Amniotic stem cell (primary cell): ENCODE results near the gene OTUB1.
"Not testable (repeated sequence)": the region's sequence is repeated elsewhere in the genome, so short reads cannot be mapped to it uniquely, and the experiment has no call there.

Experiments
- DNase-seq: peaks from one replicate; lab custom pipeline; 2025; lab: John Stamatoyannopoulos, UW

OTUB1 gene, protein sequence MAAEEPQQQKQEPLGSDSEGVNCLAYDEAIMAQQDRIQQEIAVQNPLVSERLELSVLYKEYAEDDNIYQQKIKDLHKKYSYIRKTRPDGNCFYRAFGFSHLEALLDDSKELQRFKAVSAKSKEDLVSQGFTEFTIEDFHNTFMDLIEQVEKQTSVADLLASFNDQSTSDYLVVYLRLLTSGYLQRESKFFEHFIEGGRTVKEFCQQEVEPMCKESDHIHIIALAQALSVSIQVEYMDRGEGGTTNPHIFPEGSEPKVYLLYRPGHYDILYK

DNA sequence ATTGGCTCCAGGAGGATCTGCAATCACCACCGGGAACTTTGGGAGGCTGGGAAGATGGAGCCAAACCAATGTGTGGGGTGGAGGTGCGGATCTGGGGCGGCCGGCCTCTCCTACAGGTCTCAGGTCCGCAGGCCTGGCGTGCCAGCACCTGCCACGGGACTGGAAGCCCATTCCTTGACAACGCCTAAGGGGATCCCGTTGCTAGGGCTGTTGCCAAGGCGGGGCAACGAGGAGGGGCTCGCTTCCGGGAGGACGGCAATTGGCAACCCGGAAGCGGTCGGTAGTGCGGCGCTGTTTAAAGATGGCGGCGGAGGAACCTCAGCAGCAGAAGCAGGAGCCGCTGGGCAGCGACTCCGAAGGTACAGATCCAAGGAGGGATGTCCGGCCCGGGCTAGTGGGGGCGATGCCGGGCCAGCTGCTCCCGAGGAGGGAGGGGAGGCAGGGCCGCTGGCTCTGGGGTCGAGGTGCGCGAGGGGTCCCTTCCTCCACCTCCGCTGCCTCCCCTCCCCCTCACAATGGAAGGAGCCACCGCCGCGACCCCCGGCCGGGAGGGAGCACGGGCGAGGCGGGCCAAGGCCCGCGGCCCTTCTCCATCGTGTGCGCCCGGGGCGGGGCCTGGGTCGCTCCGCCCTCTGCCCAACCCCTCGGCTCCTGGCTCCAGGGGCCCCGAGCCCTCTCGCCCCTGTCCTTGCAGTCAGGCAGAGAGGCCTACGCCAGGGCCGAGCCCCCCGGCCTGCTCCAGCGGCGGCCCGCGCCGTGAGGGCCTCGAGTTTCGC is at the start of gene OTUB1:
TSS of gene OTUB1 (plus strand) at position 283 of the 776 bp plus-strand sequence. CDS start at position 302, 19 bp downstream.
- peak; percentile 93 for DNase-seq

DNA sequence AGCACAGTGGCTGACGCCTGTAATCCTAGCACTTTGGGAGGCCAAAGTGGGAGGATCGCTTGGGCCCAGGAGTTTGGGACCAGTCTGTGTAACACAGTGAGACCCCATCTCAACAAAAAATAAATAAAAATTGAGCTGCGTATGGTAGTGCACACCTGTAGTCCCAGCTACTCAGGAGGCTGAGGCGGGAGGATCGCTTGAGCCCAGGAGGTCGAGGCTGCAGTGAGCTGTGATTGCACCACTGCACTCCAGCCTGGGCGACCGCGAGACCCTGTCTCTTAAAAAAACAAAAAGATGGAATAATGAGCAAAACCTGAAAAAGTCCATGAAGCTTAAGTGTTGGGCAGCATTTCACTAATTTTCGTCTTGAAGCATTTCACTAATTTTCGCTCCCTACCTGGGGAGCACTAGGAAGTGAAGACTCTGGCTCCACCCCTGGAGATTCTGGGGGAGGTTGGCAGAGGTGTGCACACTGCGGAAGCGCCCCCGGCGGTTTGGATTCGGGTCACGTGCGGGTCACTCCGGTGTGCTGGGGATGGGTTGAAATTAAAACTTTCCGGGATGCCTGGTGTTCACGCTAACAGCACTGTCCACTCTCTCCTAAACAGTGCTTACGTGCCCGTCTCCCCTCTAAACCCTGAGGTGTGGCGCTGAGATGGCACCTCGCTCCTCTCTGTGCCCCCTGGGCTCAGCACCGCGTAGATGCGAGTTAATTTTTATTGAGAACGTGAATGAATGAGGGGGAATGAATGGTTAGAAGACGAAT is 48.3 kb upstream of the OTUB1 start:
- no peak for DNase-seq

DNA sequence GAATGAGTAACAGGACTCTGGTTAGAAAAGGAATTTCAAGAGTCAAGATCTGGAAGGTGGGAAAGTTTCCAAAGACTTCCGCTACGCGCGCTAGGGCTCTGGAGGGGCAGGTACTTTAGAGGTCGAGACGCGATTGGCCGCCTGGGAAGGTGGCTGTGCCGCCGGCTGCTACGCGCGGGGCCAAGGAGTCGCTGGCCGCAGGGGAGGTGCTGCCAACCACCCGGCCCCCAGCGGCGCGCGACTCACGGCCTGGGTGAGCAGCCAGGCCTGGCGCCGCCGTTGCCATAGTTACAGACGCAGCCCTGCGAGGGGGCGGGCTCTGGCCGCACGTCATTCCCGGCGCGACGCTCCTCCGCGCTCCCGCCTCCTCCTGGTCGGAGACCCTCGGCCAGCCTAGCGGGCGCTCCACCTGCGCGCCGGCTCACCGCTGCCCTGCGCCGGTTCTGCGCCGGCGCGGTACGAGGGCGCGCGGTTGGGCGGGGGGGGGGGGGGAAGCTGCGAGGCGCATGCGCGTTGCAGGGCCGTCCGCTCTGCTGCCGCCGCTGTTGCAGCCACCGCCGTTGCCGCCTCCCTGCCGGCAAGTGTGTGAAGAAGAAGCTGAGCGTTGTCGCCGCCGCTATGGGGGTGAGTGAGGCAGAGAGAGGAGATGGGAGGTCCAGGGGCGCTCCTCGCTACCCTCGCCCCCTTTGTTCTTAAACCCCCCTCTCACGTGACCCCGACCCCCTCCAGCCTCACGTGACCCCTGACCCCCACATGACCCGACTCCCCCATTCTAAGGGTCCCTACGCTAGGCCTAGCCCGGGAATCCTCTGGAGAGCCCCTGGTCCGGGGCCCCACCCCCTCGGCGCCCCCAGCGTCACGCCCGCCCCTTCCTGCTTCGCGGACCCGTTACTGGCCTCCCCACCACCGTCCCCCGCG is 47.5 kb upstream of the OTUB1 start, which contains the start of gene NAA40:
TSS of gene NAA40 (plus strand) at position 524 of the 918 bp plus-strand sequence. CDS start at position 619, 95 bp downstream.
- DNase-seq = peak; percentile 77

DNA sequence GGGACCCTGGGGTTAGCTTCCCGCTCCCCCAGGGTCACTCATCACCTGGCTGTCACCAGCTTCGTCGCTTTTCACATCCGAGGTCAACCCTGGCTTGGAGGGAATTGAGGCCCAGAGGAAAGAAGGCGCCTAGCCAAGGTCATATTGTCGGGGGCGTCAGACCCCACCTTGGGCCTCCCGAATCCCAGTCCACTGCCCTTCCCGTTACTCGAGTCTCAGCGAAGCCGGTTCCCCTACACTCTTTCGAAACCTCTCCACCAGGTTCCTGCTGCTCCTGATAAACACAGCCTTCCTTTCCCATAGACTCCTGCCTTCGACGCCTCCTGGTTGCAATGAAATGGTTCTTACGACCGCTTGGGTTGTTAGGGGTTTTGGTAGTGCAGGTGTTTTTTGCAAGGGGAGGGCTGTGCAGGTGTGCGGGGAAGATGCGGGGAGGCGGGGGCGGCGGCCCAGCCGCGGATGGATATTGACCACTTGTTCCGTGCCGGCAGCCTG is 46.8 kb upstream of the OTUB1 start:
- DNase-seq = no peak

DNA sequence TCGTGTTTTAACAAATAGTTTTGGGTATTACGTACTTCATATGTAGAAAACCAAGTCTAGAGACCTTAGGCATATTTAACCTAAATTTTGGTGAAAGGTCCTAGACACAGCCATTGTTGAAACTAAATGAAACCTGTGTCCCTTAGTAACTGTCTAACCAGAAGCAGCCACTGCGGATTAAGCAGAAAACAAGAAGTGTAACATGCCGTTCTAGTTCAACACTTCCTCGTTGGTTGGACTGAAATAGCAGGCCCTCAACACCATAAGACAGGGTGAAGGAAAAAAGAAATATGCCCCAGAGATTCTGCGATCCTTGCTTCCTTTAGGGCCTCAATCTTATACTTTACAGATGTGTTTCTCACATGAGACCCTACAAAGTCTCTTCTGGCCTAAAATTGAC is 45.5 kb upstream of the OTUB1 start:
- no peak for DNase-seq

DNA sequence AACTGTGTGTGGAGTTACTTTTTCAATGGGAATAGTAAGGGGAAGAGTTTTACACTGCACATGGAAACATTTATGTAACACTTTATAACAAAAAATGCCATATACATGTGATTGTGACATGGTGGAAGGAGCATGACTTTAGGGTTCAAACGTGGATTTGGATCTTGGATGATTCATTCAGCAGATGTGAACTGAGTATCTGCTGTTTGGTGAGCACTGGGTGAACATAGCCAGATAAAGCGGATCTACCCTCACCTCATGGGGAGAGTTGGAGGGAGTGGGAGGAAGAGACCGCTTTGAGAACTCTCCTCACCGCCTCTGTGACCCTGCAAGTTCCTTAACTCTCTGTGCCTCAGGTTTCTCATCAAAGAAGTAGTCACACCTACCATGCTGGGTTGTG is 44.3 kb upstream of the OTUB1 start:
- DNase-seq = no peak

DNA sequence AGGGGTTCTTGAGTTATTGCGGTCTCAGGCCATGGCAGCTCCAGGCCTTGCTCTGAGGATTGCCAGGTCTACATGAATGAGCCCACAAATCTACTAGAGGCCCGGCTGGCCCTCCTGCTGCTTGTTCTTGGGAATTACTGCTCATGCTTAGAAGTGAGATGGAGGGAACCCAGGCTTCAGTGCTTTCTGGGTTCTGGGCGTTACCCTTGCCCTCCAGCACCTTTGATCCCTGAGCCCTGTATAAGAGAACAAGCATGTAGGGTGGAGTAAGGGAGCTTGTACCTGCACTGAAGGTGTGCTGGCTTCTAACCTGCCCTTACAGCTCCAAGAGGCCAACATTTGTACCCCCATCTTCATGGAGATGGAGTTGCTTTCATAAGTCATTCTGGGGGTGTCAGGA is 43.4 kb upstream of the OTUB1 start:
- no peak for DNase-seq

DNA sequence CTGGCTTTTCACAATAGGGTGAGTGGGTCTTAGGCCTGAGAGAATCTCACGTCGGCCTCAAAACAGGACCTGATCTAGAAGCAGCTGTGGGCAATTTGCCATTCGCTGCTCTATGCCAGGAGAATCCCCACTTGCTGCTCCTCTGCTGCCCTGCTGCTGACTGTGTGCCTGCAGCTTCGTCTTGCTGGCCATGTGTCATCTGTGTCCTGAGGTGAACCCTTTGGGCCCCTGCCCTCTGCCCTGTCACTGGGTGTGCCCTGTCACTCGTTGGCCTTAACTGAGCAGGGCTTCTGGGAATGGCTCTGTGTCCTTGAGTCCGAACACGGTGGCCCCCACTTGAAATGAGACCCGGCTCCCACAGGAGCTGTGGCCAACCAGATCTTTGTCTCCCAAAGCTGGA is 41.3 kb upstream of the OTUB1 start:
- no peak for DNase-seq

DNA sequence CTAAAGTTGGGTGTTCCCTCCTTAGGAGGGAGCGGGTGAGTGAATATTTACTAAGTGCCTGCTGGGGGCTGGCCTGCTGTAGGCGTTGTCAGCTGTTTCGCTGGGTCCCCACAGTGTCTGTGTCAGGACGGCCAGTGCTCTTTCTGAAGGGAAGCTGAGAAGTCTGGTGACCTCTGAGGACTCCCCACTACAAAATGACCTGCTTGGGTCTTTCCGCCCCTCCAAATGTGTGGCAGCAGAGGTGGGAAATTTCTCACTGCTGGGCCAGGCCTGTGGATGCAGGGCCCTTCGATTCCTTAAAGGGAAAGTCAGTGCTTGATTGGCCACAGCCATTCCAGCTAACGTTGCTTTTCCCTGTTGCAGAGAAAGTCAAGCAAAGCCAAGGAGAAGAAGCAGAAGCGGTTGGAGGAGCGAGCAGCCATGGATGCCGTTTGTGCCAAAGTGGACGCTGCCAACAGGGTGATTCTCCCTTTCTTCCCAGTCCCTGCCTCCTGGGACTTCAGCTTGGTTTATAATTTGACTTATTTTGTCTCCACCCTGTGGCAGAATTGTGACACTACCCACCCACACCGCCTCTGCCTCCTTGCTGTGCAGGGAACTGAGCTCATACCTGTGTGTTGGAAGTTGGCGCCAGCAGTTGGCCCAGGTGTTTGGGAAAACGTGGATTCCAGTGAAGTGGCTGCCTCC is 40.6 kb upstream of the OTUB1 start:
- DNase-seq = no peak

DNA sequence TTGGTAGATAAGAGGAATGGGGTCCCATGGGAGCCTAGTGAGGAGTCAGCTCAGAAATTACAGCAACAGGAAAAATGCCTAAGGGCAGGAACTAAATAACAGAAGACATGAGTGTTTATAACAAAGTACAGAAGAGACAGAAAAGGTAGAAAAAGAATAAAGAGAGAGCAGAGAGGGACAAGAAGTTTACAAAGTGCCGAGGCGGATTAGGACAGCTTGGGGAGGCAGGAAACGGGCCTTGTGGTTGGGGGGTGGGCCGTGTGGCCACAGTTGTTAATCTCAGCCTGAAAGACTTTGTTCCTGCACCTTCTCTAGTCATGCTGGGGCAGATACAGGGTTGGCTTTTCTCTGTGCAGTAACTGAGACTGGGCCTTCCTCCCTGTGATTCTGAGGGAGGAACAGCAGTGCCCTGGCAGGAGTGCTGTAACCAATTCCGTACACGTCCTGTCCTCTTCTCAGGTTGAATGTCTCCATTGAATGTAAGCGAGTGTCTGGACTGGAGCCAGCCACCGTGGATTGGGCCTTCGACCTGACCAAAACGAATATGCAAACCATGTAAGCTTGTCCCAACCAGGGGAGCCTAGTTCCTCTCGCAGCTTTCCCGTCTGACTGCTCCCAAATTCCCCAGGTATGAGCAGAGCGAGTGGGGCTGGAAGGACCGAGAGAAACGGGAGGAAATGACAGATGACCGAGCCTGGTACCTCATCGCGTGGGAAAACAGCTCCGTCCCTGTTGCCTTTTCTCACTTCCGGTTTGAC is 34.3 kb upstream of the OTUB1 start:
- no peak for DNase-seq

DNA sequence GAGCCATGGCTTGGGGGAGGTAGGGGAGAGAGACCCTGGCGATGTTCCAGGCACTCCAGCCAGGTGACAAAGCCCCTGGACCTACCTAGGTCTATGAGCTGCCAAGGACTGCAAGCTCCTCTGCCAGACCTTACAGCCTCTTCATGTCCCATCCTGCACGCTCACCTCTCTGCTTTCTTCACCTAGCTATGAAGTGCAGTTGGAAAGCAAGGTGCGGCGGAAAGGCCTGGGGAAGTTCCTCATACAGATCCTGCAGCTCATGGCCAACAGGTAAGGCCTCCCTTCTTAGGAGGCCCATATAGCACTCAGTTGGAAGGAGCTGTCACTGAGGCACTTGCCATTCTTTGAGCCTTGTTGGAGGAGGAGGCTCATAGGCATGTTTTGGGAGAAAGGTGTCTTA is 33.7 kb upstream of the OTUB1 start:
- DNase-seq = no peak

DNA sequence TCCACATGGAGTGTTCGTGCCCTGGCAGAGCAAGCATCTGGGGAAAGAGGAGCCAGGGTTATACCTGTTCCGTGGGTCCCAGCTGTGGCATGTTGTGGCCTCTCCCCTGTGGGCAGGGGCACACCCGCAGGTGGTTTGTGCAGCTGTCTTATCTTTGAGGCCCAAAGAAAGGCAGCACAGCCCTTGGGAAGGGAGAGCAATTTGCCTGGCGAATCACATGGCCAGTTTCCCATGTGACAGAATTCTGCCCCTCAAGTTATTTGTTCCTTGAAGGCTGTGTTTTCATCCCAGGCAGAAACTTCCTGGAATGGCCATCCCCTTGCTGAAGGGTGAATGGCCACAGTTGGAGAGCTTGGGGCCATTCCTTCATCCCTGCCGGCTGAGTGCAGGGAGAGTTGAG is 28.2 kb upstream of the OTUB1 start:
- no peak for DNase-seq

DNA sequence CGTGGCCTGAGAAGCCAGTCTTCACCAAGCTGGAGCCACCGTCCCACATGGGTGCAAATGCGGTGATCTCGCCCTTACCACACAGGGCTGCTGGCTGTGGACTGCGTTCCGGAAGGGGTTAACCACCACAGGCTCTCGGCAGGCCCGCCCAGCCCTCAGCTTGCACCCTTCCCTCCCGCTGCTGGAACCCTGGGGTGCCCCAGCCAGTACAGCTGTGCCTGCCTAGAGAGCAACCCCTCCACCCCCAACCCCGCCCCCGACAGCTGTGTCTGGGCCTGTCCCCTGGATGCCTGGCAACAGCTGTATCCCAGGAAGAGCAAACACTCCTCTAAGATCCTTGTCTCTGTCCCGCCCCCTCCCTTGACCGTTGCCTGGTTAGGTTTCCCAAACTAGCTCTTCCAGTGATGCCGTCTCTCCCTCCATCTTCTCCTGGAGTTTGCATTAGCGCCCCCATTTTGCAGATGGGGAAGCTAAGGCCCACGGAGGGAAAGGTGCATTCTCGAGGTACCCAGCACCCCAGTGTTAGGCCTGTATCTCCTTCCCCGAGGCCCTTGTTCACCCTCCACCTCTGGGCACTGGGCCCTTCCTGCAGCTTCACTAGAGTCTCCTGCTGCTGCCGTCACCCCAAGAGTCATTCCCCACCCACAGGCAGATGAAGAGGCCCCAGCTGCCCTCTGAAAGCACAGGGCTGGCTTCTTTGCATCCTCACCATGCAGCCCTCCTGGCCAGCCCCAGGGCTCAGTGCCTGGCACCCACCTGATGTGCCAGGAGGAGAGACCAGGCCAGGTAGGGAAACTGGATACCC is 24.4 kb upstream of the OTUB1 start:
- no peak for DNase-seq

DNA sequence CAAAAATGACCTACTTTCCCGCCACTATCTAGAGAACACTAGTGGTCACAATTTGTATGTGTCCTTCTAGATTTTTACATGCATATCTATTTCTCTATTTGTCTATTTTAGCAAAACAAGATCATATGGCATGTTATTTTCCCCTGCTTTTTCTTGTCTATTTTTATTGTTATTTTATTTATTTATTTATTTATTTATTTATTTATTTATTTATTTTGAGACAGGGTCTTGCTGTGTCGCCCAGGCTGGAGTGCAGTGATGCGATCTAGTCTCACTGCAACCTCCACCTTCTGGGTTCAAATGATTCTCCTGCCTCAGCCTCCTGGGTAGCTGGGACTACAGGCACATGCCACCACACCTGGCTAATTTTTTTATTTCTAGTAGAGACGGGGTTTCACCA is 22.3 kb upstream of the OTUB1 start:
- DNase-seq = not testable (repeated sequence)

DNA sequence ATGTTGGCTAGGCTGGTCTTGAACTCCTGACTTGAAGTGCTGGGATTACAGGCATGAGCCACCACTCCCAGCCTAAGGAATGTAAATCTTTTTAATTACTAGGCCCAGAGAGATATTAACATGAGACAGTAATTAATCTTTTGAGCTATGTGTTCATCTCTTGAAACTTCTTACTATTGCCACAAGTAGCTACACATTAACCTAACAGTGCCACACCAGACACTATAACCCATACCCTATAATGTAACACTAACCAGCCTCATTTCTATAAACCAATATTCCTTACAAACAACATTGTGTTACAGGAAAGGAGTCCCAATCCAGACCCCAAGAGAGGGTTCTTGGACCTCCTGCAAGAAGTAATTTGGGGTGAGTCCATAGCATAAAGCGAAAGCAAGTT is 19.8 kb upstream of the OTUB1 start:
- no peak for DNase-seq

DNA sequence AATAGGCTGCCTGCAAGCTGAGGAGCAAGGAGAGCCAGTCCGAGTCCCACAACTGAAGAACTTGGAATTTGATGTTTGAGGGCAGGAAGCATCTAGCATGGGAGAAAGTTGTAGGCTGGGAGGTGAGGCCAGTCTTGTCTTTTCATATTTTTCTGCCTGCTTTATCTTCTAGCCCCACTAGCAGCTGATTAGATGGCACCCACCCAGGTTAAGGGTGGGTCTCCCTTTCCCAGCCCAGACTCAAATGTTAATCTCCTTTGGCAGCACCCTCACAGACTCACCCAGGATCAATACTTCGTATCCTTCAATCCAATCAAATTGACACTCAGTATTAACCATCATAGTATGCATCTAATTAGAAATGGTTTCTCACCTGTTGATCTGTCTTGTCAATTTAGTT is 16.8 kb upstream of the OTUB1 start:
- no peak for DNase-seq

DNA sequence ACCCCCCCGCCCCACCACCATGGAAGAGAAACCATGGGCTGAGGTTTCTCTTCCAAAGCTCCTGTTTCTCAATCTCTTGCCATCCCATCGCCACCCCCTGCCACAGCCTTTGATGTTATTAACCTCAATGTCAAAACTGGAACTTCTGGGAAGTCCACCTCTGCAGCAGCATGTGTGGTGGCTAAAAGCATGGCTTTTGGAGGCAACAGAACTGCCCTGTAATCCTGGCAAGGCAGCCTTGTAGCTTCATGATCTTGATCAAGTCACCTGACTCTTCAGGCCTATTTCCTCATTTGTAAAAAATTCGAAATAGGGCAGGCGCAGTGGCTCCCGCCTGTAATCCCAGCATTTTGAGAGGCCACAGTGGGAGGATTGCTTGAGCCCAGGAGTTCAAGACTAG is 15.3 kb upstream of the OTUB1 start:
- DNase-seq = no peak

DNA sequence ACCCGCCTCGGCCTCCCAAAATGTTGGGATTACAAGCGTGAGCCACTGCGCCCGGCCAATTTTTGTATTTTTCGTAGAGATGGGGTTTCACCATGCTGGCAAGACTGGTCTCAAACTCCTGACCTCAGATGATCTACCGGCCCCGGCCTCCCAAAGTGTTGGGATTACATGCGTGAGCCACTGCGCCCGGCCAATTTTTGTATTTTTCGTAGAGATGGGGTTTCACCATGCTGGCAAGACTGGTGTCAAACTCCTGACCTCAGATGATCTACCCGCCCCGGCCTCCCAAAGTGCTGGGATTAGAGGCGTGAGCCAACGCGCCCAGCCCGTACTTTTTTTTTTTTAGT is 12.4 kb upstream of the OTUB1 start:
- DNase-seq = not testable (repeated sequence)
